ENCODE measurements around the gene S100A5. TPM values are rescaled to one million over a fixed set of nuclear protein-coding genes. Genes with fewer than 3 reads are reported as not detected.

Gene S100A5
- total RNA-seq, 2 experiments from 2014 or later: not detected

GRCh38 chr1:153538315-153538821 lies 2.4 kb downstream of the S100A5 start:
- ChIA-PET POLR2A (no interaction called here), CTCF (ENCODE audit: unreplicated experiment) (no interaction called here)
- no peak for TF ChIP-seq CTCF (conservative IDR thresholded peaks at IDR 0.05; ENCODE audit: low read length)
- no peak for TF ChIP-seq EZH2phosphoT487 (IDR thresholded peaks at IDR 0.05; ENCODE audit: borderline replicate concordance, low read depth, low read length)
- Histone ChIP-seq H3K4me2 (ENCODE audit: low read length) (no peak overlapping the region), H3K9me2 (ENCODE audit: insufficient read depth, low read length) (no peaks in the 10 kb centered on the region), H3K36me3 (ENCODE audit: insufficient read depth, low read length) (no peaks in the 10 kb centered on the region), H3K79me2 (ENCODE audit: insufficient read depth, low read depth, low read length) (no peaks in the 10 kb centered on the region), H3K4me1 (ENCODE audit: insufficient read depth, low read length, poor library complexity, severe bottlenecking) (no peaks in the 10 kb centered on the region), H3K27ac (ENCODE audit: low read depth, low read length, poor library complexity, severe bottlenecking) (no peak overlapping the region), H3K9me3 (ENCODE audit: low read length) (no peaks in the 10 kb centered on the region), H2AFZ (ENCODE audit: low read length) (no peak overlapping the region), H3K4me3 (ENCODE audit: low read depth, low read length, poor library complexity, severe bottlenecking) (no peak overlapping the region), H4K20me1 (ENCODE audit: insufficient read depth, low read length) (no peaks in the 10 kb centered on the region)
- intact Hi-C loops (cut with micrococcal nuclease; ENCODE audit: unreplicated experiment): no loop called here
- DNase-seq (ENCODE audit: low spot score): no peak
- no TSS peak for BruUV-seq (replicated peaks)

- H3K9me2 ChIP-seq (ENCODE audit: insufficient read depth, low read length): no peaks in the 10 kb centered on the region
- DNase-seq (ENCODE audit: low spot score): no peak
- BruUV-seq (replicated peaks): no TSS peak
- H3K36me3 ChIP-seq (ENCODE audit: insufficient read depth, low read length): no peaks in the 10 kb centered on the region
- no peaks in the 10 kb centered on the region for H4K20me1 ChIP-seq (ENCODE audit: insufficient read depth, low read length)
- H3K4me2 ChIP-seq (ENCODE audit: low read length): no peak overlapping the region
- H3K79me2 ChIP-seq (ENCODE audit: insufficient read depth, low read depth, low read length): no peaks in the 10 kb centered on the region
- no peak overlapping the region for H3K27ac ChIP-seq (ENCODE audit: low read depth, low read length, poor library complexity, severe bottlenecking)
- H3K9me3 ChIP-seq (ENCODE audit: low read length): no peaks in the 10 kb centered on the region
- intact Hi-C loops (cut with micrococcal nuclease; ENCODE audit: unreplicated experiment): no loop called here
- TF ChIP-seq EZH2phosphoT487 (IDR thresholded peaks at IDR 0.05; ENCODE audit: borderline replicate concordance, low read depth, low read length): no peak
- TF ChIP-seq CTCF (conservative IDR thresholded peaks at IDR 0.05; ENCODE audit: low read length): no peak
- ChIA-PET POLR2A (no interaction called here), CTCF (ENCODE audit: unreplicated experiment) (no interaction called here)
- H3K4me1 ChIP-seq (ENCODE audit: insufficient read depth, low read length, poor library complexity, severe bottlenecking): no peaks in the 10 kb centered on the region
- H2AFZ ChIP-seq (ENCODE audit: low read length): no peak overlapping the region
- H3K4me3 ChIP-seq (ENCODE audit: low read depth, low read length, poor library complexity, severe bottlenecking): no peak overlapping the region
Measured at GRCh38 chr1:153537376-153537730, 3.4 kb downstream of the S100A5 start.

- TF ChIP-seq EZH2phosphoT487 (IDR thresholded peaks at IDR 0.05; ENCODE audit: borderline replicate concordance, low read depth, low read length) (no peak), CTCF (conservative IDR thresholded peaks at IDR 0.05; ENCODE audit: low read length) (no peak)
- ChIA-PET POLR2A (no interaction called here), CTCF (ENCODE audit: unreplicated experiment) (no interaction called here)
- Histone ChIP-seq H2AFZ (ENCODE audit: low read length) (no peak overlapping the region), H3K4me1 (ENCODE audit: insufficient read depth, low read length, poor library complexity, severe bottlenecking) (no peaks in the 10 kb centered on the region), H3K36me3 (ENCODE audit: insufficient read depth, low read length) (no peaks in the 10 kb centered on the region), H4K20me1 (ENCODE audit: insufficient read depth, low read length) (no peaks in the 10 kb centered on the region), H3K9me2 (ENCODE audit: insufficient read depth, low read length) (no peaks in the 10 kb centered on the region), H3K4me2 (ENCODE audit: low read length) (no peak overlapping the region; the same call in 1 of the 2 replicates), H3K79me2 (ENCODE audit: insufficient read depth, low read depth, low read length) (no peaks in the 10 kb centered on the region), H3K27ac (ENCODE audit: low read depth, low read length, poor library complexity, severe bottlenecking) (no peak overlapping the region), H3K9me3 (ENCODE audit: low read length) (no peaks in the 10 kb centered on the region), H3K4me3 (ENCODE audit: low read depth, low read length, poor library complexity, severe bottlenecking) (no peak overlapping the region)
- BruUV-seq (replicated peaks): no TSS peak
- intact Hi-C loops (cut with micrococcal nuclease; ENCODE audit: unreplicated experiment): no loop called here
- DNase-seq (ENCODE audit: low spot score): no peak
Measured at GRCh38 chr1:153536671-153537375, 3.9 kb downstream of the S100A5 start.
